Raji (cell line): ENCODE results near the gene MAST1.

Experiments
- POLR2A ChIP-seq: IDR thresholded peaks from 2 replicates; pipeline ENCODE4 v1.6.1; 2011; ENCODE audit warnings: low read depth, low read length, control low read depth; ENCODE audit not compliant: insufficient read depth

MAST1 gene

DNA sequence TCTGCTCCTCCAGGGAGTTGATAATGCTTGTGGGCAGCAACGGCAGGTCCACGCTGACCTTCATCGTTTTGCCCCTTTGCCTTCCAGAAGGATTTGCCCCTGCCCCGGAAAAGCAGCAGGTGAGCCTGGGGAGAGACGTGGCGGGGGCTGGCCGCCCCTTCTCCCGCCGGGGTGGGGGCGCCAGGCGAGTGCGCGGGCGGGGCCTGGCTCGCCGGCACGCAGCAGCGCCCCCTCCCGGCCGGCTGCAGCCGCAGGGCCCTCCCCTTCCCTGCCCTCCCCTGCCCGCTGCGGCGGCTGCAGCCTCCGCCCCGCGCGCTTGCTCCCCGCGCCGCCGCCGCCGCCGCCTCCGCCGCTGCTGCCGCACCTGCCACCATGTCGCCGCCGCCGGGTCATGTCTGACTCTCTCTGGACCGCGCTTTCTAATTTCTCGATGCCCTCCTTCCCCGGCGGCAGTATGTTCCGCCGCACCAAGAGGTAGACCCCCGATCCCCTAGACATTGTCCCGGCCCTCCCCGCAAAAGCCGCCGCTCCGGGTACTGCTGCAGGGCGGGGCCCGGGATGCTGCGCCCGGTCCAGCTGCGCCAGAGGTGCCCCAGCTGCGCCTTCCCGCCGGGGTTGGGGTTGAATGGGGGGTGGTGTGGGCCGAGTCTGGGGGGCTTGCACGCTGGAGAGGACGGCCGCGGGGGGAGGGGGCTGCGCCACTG, at the start of gene MAST1:
Gene MAST1, plus strand, starts transcription at position 334 of the 704 bp plus-strand sequence. Its CDS starts 58 bp downstream, at position 392.
- TF ChIP-seq POLR2A, result peak; percentile 33

DNA sequence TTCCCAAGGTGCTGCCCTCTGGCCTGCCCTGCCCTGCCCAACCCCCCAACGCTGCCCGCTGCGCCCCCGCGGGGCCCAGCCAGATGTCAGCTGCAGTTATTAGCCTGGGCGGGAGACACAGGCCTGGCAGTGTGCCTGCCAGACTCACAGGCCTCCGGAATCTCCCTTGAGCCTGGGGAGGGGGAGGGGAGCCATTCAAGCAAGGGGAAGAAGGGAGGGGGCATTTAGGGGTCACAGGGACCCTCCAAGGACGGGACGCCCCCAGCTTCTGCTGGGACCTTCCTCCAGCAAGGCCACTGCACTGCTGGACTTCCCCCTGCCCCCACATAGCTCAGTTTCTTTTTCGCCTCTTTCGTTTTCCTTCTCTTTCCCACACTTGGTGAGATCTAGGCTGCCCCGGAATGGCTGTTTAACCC, 49.6 kb upstream of the MAST1 start:
- peak; percentile 45 for TF ChIP-seq POLR2A

GRCh38 chr19:12789098-12789903, 49.0 kb upstream of the MAST1 start:
- peak; percentile 60 for TF ChIP-seq POLR2A

DNA sequence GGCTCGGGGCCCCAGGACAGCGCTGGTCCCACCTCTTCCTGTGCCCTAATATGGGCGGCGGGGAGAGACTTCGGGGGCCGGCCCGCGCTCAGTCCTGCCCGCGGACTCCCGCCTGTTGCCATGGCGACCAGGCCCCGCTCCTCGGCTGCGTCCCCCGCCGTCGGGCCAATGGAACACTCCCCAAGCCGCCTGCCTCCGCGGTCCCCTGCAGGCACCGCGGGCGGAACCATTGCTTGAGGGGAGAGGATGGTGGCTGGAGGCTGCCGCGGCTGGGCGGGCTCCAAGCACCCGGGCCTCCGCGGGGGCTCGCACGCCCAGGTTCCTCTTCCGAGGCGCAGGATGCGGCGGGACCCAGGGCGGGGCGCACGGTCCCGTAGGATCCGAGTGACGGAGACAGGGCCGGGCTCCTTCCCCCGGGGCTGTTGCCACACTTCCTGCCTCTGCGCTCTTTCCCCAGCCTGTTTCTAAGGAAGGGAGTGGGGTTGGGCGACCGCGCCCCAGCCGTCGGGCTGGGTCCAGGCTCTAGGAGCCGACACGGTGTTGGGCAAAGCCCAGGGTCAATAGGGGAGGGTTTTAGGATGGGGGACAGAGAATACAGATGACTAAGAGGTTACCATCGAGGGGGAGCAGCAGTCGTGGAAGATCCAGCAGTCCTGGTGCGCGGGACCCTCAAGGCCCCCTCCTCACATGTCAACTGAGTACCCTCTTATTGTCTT, 48.3 kb upstream of the MAST1 start:
- peak; percentile 58 for TF ChIP-seq POLR2A

DNA sequence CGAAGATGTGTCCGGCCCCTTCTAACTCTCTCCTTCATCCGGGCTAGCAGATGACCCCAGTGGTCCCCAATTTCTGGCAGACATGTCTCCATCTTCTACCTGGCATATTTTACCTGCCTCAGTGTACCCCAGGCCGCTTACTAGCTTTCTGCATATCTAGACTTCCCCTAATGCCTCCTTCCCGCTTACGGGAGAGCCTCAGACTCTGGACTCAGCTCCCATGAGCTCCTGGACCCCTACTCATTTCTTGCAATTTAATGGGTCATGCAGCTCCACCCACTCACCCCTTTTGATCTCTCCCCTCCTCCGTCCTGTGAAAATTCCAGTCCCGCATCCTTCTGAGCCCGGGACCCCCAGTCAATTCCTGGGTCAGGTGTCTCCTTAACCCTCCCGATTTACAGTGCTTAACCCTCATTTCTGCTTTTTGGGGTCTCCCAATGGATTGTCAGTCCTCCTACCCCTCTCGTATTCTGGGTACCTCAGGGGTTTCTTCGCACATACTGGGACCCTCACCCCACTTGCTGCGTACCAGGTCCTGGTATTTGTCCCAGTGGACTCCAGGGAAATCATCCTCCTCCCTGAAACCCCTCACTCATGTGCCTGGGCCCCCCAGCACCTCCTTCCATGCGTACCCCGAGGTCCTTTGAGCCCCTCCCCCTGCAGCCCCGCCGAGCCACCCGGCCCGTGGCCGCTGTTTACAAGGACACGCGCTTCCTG, 47.5 kb upstream of the MAST1 start:
- no peak for TF ChIP-seq POLR2A

- peak; percentile 100 for TF ChIP-seq POLR2A
Measured at GRCh38 chr19:12791345-12792050, 46.8 kb upstream of the MAST1 start, which contains the start of gene JUNB. Gene JUNB (plus strand): TSS chr19:12791486. CDS start chr19:12791772, 286 bp downstream.

DNA sequence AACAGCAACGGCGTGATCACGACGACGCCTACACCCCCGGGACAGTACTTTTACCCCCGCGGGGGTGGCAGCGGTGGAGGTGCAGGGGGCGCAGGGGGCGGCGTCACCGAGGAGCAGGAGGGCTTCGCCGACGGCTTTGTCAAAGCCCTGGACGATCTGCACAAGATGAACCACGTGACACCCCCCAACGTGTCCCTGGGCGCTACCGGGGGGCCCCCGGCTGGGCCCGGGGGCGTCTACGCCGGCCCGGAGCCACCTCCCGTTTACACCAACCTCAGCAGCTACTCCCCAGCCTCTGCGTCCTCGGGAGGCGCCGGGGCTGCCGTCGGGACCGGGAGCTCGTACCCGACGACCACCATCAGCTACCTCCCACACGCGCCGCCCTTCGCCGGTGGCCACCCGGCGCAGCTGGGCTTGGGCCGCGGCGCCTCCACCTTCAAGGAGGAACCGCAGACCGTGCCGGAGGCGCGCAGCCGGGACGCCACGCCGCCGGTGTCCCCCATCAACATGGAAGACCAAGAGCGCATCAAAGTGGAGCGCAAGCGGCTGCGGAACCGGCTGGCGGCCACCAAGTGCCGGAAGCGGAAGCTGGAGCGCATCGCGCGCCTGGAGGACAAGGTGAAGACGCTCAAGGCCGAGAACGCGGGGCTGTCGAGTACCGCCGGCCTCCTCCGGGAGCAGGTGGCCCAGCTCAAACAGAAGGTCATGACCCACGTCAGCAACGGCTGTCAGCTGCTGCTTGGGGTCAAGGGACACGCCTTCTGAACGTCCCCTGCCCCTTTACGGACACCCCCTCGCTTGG, 46.1 kb upstream of the MAST1 start:
- TF ChIP-seq POLR2A, result peak; percentile 76

DNA sequence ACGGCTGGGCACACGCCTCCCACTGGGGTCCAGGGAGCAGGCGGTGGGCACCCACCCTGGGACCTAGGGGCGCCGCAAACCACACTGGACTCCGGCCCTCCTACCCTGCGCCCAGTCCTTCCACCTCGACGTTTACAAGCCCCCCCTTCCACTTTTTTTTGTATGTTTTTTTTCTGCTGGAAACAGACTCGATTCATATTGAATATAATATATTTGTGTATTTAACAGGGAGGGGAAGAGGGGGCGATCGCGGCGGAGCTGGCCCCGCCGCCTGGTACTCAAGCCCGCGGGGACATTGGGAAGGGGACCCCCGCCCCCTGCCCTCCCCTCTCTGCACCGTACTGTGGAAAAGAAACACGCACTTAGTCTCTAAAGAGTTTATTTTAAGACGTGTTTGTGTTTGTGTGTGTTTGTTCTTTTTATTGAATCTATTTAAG, 45.4 kb upstream of the MAST1 start:
- TF ChIP-seq POLR2A, result no peak

DNA sequence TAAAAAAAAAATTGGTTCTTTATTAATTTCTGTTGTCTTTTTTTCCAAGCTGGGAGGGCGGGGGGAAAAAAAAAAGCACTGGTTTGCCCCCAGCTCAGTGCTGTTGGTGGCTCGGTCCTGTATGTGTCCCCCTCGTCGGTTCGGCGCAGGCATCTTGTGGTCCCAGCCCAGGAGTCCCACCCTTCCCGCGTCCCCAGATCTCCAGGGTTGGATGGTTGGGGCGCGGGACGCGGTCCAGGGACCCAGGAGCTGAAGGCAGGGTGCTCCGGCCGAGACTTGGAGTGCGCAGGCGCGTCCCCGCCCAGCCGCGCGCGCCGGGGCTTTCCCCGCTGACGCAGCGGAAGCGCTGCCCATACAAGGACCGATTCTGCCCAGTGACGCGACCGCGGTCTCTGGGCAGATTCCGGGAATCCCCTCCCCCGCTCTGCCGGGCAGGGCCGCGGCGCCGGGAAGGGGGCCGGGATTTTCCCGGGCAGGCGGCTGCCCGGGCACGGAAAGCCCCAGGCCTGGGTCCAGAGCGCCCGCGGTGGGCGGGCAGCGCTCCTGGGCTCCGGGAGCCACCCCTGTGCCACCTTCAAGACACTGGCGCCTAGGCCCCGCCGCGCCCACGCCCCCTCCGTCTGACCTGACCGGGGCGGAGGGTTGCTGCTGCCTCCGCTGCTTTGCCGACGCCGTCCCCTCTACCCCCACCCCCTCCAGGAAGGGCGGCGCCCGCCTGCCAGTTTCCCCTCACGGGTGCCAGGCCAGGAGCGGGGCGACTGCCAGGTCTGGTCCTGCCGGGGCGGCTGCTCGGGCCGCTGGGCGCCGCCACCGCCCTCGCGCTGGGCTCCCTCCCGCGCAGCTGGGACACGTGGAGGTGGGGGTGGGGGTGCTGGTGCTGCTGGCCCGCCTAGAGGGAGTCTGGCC, 44.8 kb upstream of the MAST1 start:
- peak; percentile 71 for TF ChIP-seq POLR2A

GRCh38 chr19:12794196-12794941, 43.9 kb upstream of the MAST1 start:
- no peak for TF ChIP-seq POLR2A

DNA sequence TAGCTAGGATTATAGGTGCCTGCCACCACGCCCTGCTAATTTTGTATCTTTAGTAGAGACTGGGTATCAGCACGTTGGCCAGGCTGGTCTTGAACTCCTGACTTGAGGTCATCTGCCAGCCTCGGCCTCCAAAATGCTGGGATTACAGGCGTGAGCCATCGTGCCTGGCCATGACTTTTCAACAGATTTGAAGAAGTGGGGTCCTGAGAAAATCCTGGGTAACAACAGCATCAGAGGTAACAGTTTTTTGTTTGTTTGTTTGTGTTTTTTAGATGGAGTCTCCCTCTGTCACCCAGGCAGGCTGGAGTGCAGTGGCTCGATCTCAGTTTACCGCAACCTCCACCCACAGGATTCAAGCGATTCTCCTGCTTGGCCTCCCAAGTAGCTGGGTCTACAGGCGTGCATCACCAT, 43.3 kb upstream of the MAST1 start:
- no peak for TF ChIP-seq POLR2A
